GM12878 (cell line): Measurements from ENCODE around the gene CENPX. TPM values are rescaled to one million over a fixed set of nuclear protein-coding genes. Genes with fewer than 3 reads are reported as not detected.

Experiments used
- ATAC-seq: fragments of 200-7000 bp; cut with Tn5 transposase; 3 replicates; pipeline ENCODE4 v1.9.1; 2020; ENCODE audit warnings: mild to moderate bottlenecking, moderate library complexity
- BruUV-seq: library from RNA; stranded (reverse); fragments of 400-500 nt; replicated peaks from 2 replicates; lab custom pipeline; 2021; lab: Mats Ljungman, UMichigan
- CTCF ChIA-PET: fragments of 300-600 bp; sonication (Branson Sonifier 250); formaldehyde crosslinking; extraction: SDS; loops from one replicate; lab custom pipeline; 2021; ENCODE audit warnings: inconsistent platforms; lab: Yijun Ruan, JAX
- POLR2A ChIA-PET: fragments of 350-600 bp; formaldehyde crosslinking; extraction: SDS; loops from one replicate; lab custom pipeline; 2021; ENCODE audit warnings: inconsistent platforms; lab: Charles Lee
- RAD21 ChIA-PET: fragments of 300-600 bp; sonication (Branson Sonifier 250); formaldehyde crosslinking; loops from one replicate; lab custom pipeline; 2023; ENCODE audit warnings: antibody characterized with exemption; ENCODE audit not compliant: unreplicated experiment; lab: Charles Lee
- SMC1A ChIA-PET: fragments of 300-600 bp; sonication (Branson Sonifier 250); formaldehyde crosslinking; loops from one replicate; lab custom pipeline; 2023; ENCODE audit not compliant: unreplicated experiment, uncharacterized antibody; lab: Charles Lee
- DNase-seq: peaks from one replicate; pipeline ENCODE4 v3.0.0-alpha.2; 2011; ENCODE audit warnings: low read depth, low spot score
- FAIRE-seq: peaks from 3 replicates; lab custom pipeline; 2011; peaks lifted over from hg19 to GRCh38; lab: Jason Lieb, UNC
- H2AFZ ChIP-seq: 2 replicates; pipeline ENCODE4 v1.6.0; 2011; ENCODE audit warnings: low read depth, low read length, control low read depth; ENCODE audit not compliant: control insufficient read depth
- H3K27ac ChIP-seq: 2 replicates; pipeline ENCODE4 v1.5.1; 2011; ENCODE audit warnings: control low read depth; ENCODE audit not compliant: control insufficient read depth, insufficient read depth
- H3K27me3 ChIP-seq, 2 experiments: replicated peaks in 1 of 2; 2 replicates each; pipeline versions ENCODE4 v1.6.0 to v1.6.1; 2011; ENCODE audit warnings: low read length in 1 of 2; ENCODE audit not compliant: control insufficient read depth in 2 of 2, insufficient read depth in 2 of 2
- H3K36me3 ChIP-seq, 2 experiments: 2 replicates each; pipeline ENCODE4 v1.5.1; 2011; ENCODE audit warnings: low read length in 1 of 2; ENCODE audit not compliant: control insufficient read depth in 2 of 2, insufficient read depth in 2 of 2
- H3K4me1 ChIP-seq: 2 replicates; pipeline ENCODE4 v1.6.1; 2011; ENCODE audit warnings: mild to moderate bottlenecking, low read length, moderate library complexity, mixed read lengths; ENCODE audit not compliant: control insufficient read depth, insufficient read depth
- H3K4me2 ChIP-seq: 2 replicates; pipeline ENCODE4 v1.6.0; 2011; ENCODE audit warnings: control low read depth; ENCODE audit not compliant: control insufficient read depth, insufficient read depth
- H3K4me3 ChIP-seq: fragments of 200-600 bp; sonication (generic); 2 replicates; pipeline ENCODE4 v1.5.1; 2016
- H3K79me2 ChIP-seq: 2 replicates; pipeline ENCODE4 v1.6.0; 2011; ENCODE audit warnings: low read length; ENCODE audit not compliant: control insufficient read depth, insufficient read depth
- H3K9ac ChIP-seq: 2 replicates; pipeline ENCODE4 v1.8.0; 2011; ENCODE audit warnings: low read length, control low read depth, mixed read lengths; ENCODE audit not compliant: control insufficient read depth, insufficient read depth
- H3K9me3 ChIP-seq: replicated peaks from 3 replicates; pipeline ENCODE4 v1.5.1; 2011; ENCODE audit warnings: mild to moderate bottlenecking, low read length; ENCODE audit not compliant: control insufficient read depth, insufficient read depth
- H4K20me1 ChIP-seq: 2 replicates; pipeline ENCODE4 v1.6.0; 2011; ENCODE audit not compliant: control insufficient read depth, insufficient read depth
- BCLAF1 ChIP-seq: fragments of 450-650 bp; IDR thresholded peaks from 2 replicates; pipeline ENCODE4 v1.6.1; 2017; ENCODE audit warnings: antibody characterized with exemption, mild to moderate bottlenecking, moderate library complexity
- IKZF1 ChIP-seq: fragments of 450-650 bp; conservative IDR thresholded peaks from 2 replicates; pipeline ENCODE4 v1.6.1; 2017; ENCODE audit warnings: antibody characterized with exemption, mild to moderate bottlenecking
- MYB ChIP-seq: fragments of 150-350 bp; IDR thresholded peaks from 2 replicates; pipeline ENCODE4 v1.6.1; 2014; ENCODE audit warnings: mild to moderate bottlenecking, low read depth, low read length, borderline replicate concordance
- STAT3 ChIP-seq: IDR thresholded peaks from 2 replicates; pipeline ENCODE4 v1.6.1; 2011; ENCODE audit warnings: low read depth, low read length, improper control_type of control experiment
- WGBS: methylation state at CpG from one replicate; pipeline ENCODE4 v1.1.6; 2016; ENCODE audit warnings: low lambda C conversion rate; ENCODE audit not compliant: insufficient replicate concordance, insufficient coverage; ENCODE audit errors: missing lambda C conversion rate; 5-methylcytosine and 5-hydroxymethylcytosine counted together
- in situ Hi-C: fragments of 300-500 bp; cut with MboI; formaldehyde crosslinking; loops from 9 replicates; pipeline ENCODE4 v1.14.3; 2018; ENCODE audit warnings: mixed read lengths
- intact Hi-C: fragments of 100-400 bp; cut with micrococcal nuclease; formaldehyde crosslinking; loops from one replicate; pipeline ENCODE4 v1.14.2; 2022; ENCODE audit not compliant: unreplicated experiment
- polyA plus RNA-seq, 11 experiments: library from polyadenylated mRNA; depleted of rRNA in 4 of 11; unstranded in 6 of 11; stranded (reverse) in 5 of 11; fragments of >200 nt; fragmentation: Nextera tagmentation in 4 of 11; fragmentation: Illumina TruSeq in 1 of 11; extraction: Ambion mirVana in 4 of 11; extraction: Trizol in 1 of 11; gene quantifications; 1 replicate in 1 of 11; 2 replicates in 10 of 11; pipeline versions ENCODE4 v1.2.1 to v1.2.3, GENCODE V29; 2011 to 2016; ENCODE audit warnings: inconsistent platforms in 2 of 11, missing spikeins in 2 of 11, low read depth in 1 of 11
- total RNA-seq, 4 experiments: library from RNA; depleted of rRNA in 3 of 4; stranded (reverse); fragments of >200 nt in 3 of 4; fragmentation: Illumina TruSeq in 1 of 4; extraction: Trizol in 1 of 4; gene quantifications; 2 replicates each; pipeline versions ENCODE4 v1.2.1 to v1.2.3, GENCODE V29; 2013 to 2021

Gene CENPX
- total and polyA plus RNA-seq, 10 of the 15 experiments (the other 5 are each of a cell fraction or from before 2014, with no cell fraction given), result 11.7 to 182 (median 71.9) TPM

- TF ChIP-seq BCLAF1, result no peak
- TF ChIP-seq STAT3, result no peak
These were observed 26.4 kb upstream of the CENPX start (continued) for GRCh38 chr17:82049106-82049505.

- peaks cover 14% of the 10 kb centered on the region for H3K79me2 ChIP-seq
- no peak overlapping the region for H3K27ac ChIP-seq
- BruUV-seq, result no TSS peak
- no peak overlapping the region for H3K4me2 ChIP-seq
- TF ChIP-seq IKZF1, result no peak
- TF ChIP-seq MYB, result no peak
- TF ChIP-seq, all 136 proteins: peak for 0
- peaks cover 4% of the 10 kb centered on the region for H3K4me1 ChIP-seq
- no peak overlapping the region for H3K4me3 ChIP-seq
- no peaks in the 10 kb centered on the region for H3K27me3 ChIP-seq
- no peak for FAIRE-seq
- WGBS, result 81% methylated on average over 14 of the region's 20 CpGs
- intact Hi-C loops (no loop called here), in situ Hi-C loops (no loop called here)
- ChIA-PET SMC1A (no interaction called here), RAD21 (interaction anchor here (0.6 kb wide), 1 partner anchor 19 kb away, joined by 3 read pairs; no protein-coding TSS in a partner anchor), POLR2A (interaction anchor here (1.1 kb wide), 1 partner anchor 55 kb away, joined by 4 read pairs; no protein-coding TSS in a partner anchor), CTCF (no interaction called here)
- no peaks in the 10 kb centered on the region; a peak in 1 of 4 replicates for H3K36me3 ChIP-seq
- no peaks in the 10 kb centered on the region for H3K9me3 ChIP-seq
- no peak for ATAC-seq
- no peak overlapping the region for H2AFZ ChIP-seq
- DNase-seq, result no peak
- no peak overlapping the region for H3K9ac ChIP-seq
- no peaks in the 10 kb centered on the region for H4K20me1 ChIP-seq
These were observed 25.9 kb upstream of the CENPX start for GRCh38 chr17:82048571-82048971.
